HG03571 (cell line): ENCODE results near the gene UGT1A9.

Source experiments
- ATAC-seq: cut with Tn5 transposase; IDR thresholded peaks from one replicate; pipeline ENCODE4 v1.9.1; 2021; ENCODE audit not compliant: unreplicated experiment

Gene UGT1A9

GRCh38 chr2:233813236-233814055 lies 141.7 kb downstream of the UGT1A9 start:
- ATAC-seq, result no peak

- ATAC-seq, result no peak
Observed at GRCh38 chr2:233814056-233814835, 142.5 kb downstream of the UGT1A9 start.

GRCh38 chr2:233815861-233816260 lies 144.2 kb downstream of the UGT1A9 start:
- ATAC-seq, result no peak

GRCh38 chr2:233816334-233816733 lies 144.6 kb downstream of the UGT1A9 start:
- ATAC-seq, result no peak

- ATAC-seq, result no peak
Observed at GRCh38 chr2:233816771-233817170, 145.1 kb downstream of the UGT1A9 start.

GRCh38 chr2:233817361-233817911 lies 145.7 kb downstream of the UGT1A9 start:
- ATAC-seq, result no peak

- no peak for ATAC-seq
Observed at GRCh38 chr2:233817995-233818638, 146.4 kb downstream of the UGT1A9 start.

GRCh38 chr2:233818639-233819621 lies 147.2 kb downstream of the UGT1A9 start:
- ATAC-seq, result no peak

GRCh38 chr2:233819884-233820773 lies 148.4 kb downstream of the UGT1A9 start:
- ATAC-seq, result no peak

GRCh38 chr2:233820774-233821105 lies 149.0 kb downstream of the UGT1A9 start:
- ATAC-seq, result no peak

GRCh38 chr2:233821196-233821595 lies 149.5 kb downstream of the UGT1A9 start:
- ATAC-seq, result no peak

- no peak for ATAC-seq
Observed at GRCh38 chr2:233821709-233822100, 150.0 kb downstream of the UGT1A9 start.

- no peak for ATAC-seq
Observed at GRCh38 chr2:233822101-233822771, 150.5 kb downstream of the UGT1A9 start.
